ENCODE data around the gene DLG2.

- TF ChIP-seq ZBTB7A (IDR thresholded peaks at IDR 0.05; ENCODE audit: low read depth) (no peak), REST (IDR thresholded peaks at IDR 0.05; ENCODE audit: low read depth) (no peak), MAX (IDR thresholded peaks at IDR 0.05) (no peak), YY1 (IDR thresholded peaks at IDR 0.05; ENCODE audit: low read depth) (no peak), USF1 (IDR thresholded peaks at IDR 0.05) (no peak), TEAD4 (IDR thresholded peaks at IDR 0.05) (no peak), CREB1 (IDR thresholded peaks at IDR 0.05; ENCODE audit: low read depth) (no peak), TAF1 (IDR thresholded peaks at IDR 0.05; ENCODE audit: low read depth) (no peak), EP300 (IDR thresholded peaks at IDR 0.05; ENCODE audit: borderline replicate concordance) (no peak)
These were observed 1890.5 kb downstream of the DLG2 start for GRCh38 chr11:83736684-83737083.
